Astrocyte of the spinal cord (primary cell): ENCODE data around the gene CDCA7.
"Not testable (repeated sequence)": the region's sequence is repeated elsewhere in the genome, so short reads cannot be mapped to it uniquely, and the experiment has no call there.

Experiments used
- DNase-seq: peaks from one replicate; pipeline ENCODE4 v3.0.0; 2011; ENCODE audit warnings: low read depth, low spot score
- H3K4me3 ChIP-seq: 2 replicates; pipeline ENCODE4 v1.5.1; 2011; ENCODE audit warnings: low read depth, mild to moderate bottlenecking, low read length, moderate library complexity
- CTCF ChIP-seq: IDR thresholded peaks from 2 replicates; pipeline ENCODE4 v1.5.1; 2012; ENCODE audit warnings: low read depth, mild to moderate bottlenecking, low read length, inconsistent platforms
- in situ Hi-C: cut with HindIII; loops from 2 replicates; pipeline ENCODE4 v1.10.0; 2017; ENCODE audit warnings: low sequenced_read_pairs

The CDCA7 gene

GRCh38 chr2:173354582-173355131, at the start of gene CDCA7:
Gene CDCA7, plus strand, starts transcription at chr2:173354872. Its CDS starts 92 bp downstream, at chr2:173354964.
- TF ChIP-seq CTCF = no peak
- peak within 1 kb of the TSS; percentile 75 for H3K4me3 ChIP-seq
- peak; percentile 68 for DNase-seq
- in situ Hi-C loops = no loop called here

- in situ Hi-C loops = no loop called here
- no peak for DNase-seq
- H3K4me3 ChIP-seq = no peak overlapping the region
- TF ChIP-seq CTCF = no peak
Measured at GRCh38 chr2:173305303-173305702, 49.4 kb upstream of the CDCA7 start.

- no peak for TF ChIP-seq CTCF
- DNase-seq = no peak
- in situ Hi-C loops = no loop called here
- no peak overlapping the region for H3K4me3 ChIP-seq
Measured at GRCh38 chr2:173307293-173307692, 47.4 kb upstream of the CDCA7 start.

- H3K4me3 ChIP-seq, DNase-seq, in situ Hi-C loops: not testable (repeated sequence)
Measured at GRCh38 chr2:173309370-173309769, 45.3 kb upstream of the CDCA7 start.

GRCh38 chr2:173311844-173312606, 42.6 kb upstream of the CDCA7 start:
- no peak for DNase-seq
- TF ChIP-seq CTCF = no peak
- in situ Hi-C loops = no loop called here
- H3K4me3 ChIP-seq = no peak overlapping the region

- no peak overlapping the region for H3K4me3 ChIP-seq
- no peak for DNase-seq
- TF ChIP-seq CTCF = no peak
- in situ Hi-C loops = no loop called here
Measured at GRCh38 chr2:173323371-173323770, 31.3 kb upstream of the CDCA7 start.

- no peak for TF ChIP-seq CTCF
- in situ Hi-C loops = no loop called here
- no peak overlapping the region for H3K4me3 ChIP-seq
- peak; percentile 22 for DNase-seq
Measured at GRCh38 chr2:173326806-173327205, 27.9 kb upstream of the CDCA7 start.
